Lower leg skin (tissue), 4 donors: ENCODE data around the gene RGS9BP. TPM values are rescaled to one million over a fixed set of nuclear protein-coding genes. Genes with fewer than 3 reads are reported as not detected.

Experiments used
- DNase-seq, 2 donors: peaks; one replicate each; pipeline ENCODE4 v3.0.0-alpha.2; 2019; ENCODE audit warnings: low spot score in 2 of 2
- H3K4me3 ChIP-seq: fragments of 200-600 bp; sonication (generic); 2 replicates; pipeline ENCODE4 v1.5.1; 2017; ENCODE audit warnings: mild to moderate bottlenecking, low read depth; ENCODE audit not compliant: poor library complexity, severe bottlenecking
- CTCF ChIP-seq, 3 donors: fragments of 450-650 bp; IDR thresholded peaks; one replicate each; pipeline ENCODE4 v1.5.1; 2016; ENCODE audit warnings: antibody characterized with exemption in 3 of 3, mild to moderate bottlenecking in 3 of 3, moderate library complexity in 2 of 3
- POLR2A ChIP-seq, 2 donors: fragments of 450-650 bp; IDR thresholded peaks; one replicate each; pipeline ENCODE4 v1.6.1; 2016 to 2017; ENCODE audit warnings: antibody characterized with exemption in 2 of 2, mild to moderate bottlenecking in 1 of 2, moderate library complexity in 1 of 2
- WGBS, 2 donors: methylation state at CpG; one replicate each; pipeline ENCODE4 v1.1.5; 2018; 5-methylcytosine and 5-hydroxymethylcytosine counted together
- intact Hi-C: fragments of 100-400 bp; cut with DNase I; formaldehyde crosslinking; loops from one replicate; pipeline ENCODE4 v1.15.0; 2023; ENCODE audit warnings: low total_unique reads
- total RNA-seq, 4 donors: library from RNA; depleted of rRNA; stranded (reverse); fragments of >200 nt; gene quantifications; one replicate each; pipeline ENCODE4 v1.1.0, GENCODE V29; 2016

The RGS9BP gene
- total RNA-seq, 4 donors from 2014 or later: 1.0 to 2.9 (median 1.7) TPM

GRCh38 chr19:32672841-32673240, 2.8 kb upstream of the RGS9BP start:
- intact Hi-C loops: no loop called here
- H3K4me3 ChIP-seq: no peak overlapping the region
- no peak for DNase-seq
- TF ChIP-seq CTCF (IDR thresholded peaks at IDR 0.05) (no peak), POLR2A (IDR thresholded peaks at IDR 0.05) (no peak)
- 73 to 90% methylated on average over 3 of the region's 3 CpGs for WGBS, 2 donors

- TF ChIP-seq CTCF (IDR thresholded peaks at IDR 0.05): no peak
- no peak for TF ChIP-seq POLR2A (IDR thresholded peaks at IDR 0.05)
- DNase-seq: no peak
- H3K4me3 ChIP-seq: no peak overlapping the region
- intact Hi-C loops: no loop called here
- WGBS, 2 donors: 84 to 85% methylated on average over 10 of the region's 10 CpGs
These were observed 2.1 kb upstream of the RGS9BP start for GRCh38 chr19:32673573-32673972.

- no peak for DNase-seq
- peak overlapping the region; percentile 87 for H3K4me3 ChIP-seq
- intact Hi-C loops: no loop called here
- no peak for TF ChIP-seq POLR2A (IDR thresholded peaks at IDR 0.05)
- no peak for TF ChIP-seq CTCF (IDR thresholded peaks at IDR 0.05)
- WGBS, 2 donors: 1 to 2% methylated on average over 7 to 41 of the region's 67 CpGs
These were observed 1.3 kb upstream of the RGS9BP start for GRCh38 chr19:32674153-32674930.

- WGBS, 2 donors: 1% methylated on average over 37 to 60 of the region's 75 CpGs
- TF ChIP-seq CTCF (IDR thresholded peaks at IDR 0.05) (no peak), POLR2A (IDR thresholded peaks at IDR 0.05) (no peak)
- DNase-seq: peak; percentile 98 to 100
- intact Hi-C loops: no loop called here
- H3K4me3 ChIP-seq: peak within 1 kb of the TSS; percentile 87
These were observed 523 bp upstream of the RGS9BP start, which contains the start of gene ANKRD27 for GRCh38 chr19:32674931-32675719. ANKRD27 (minus strand) TSS chr19:32675180; CDS start chr19:32659015, 16,165 bp downstream.

GRCh38 chr19:32676186-32676894, 692 bp downstream of the RGS9BP start:
- TF ChIP-seq POLR2A (IDR thresholded peaks at IDR 0.05) (no peak), CTCF (IDR thresholded peaks at IDR 0.05) (no peak)
- DNase-seq: no peak
- intact Hi-C loops: no loop called here
- peak overlapping the region; percentile 49 for H3K4me3 ChIP-seq
- 0 to 1% methylated on average over 29 of the region's 93 CpGs for WGBS, 2 donors
